ENCODE measurements around the gene SEPSECS. TPM values are rescaled to one million over a fixed set of nuclear protein-coding genes. Genes with fewer than 3 reads are reported as not detected.
A peak's percentile ranks its signal among the peaks of the same experiment; 100 is the strongest.

SEPSECS gene
- total RNA-seq, 1 donor from 2014 or later = 11.7 TPM

DNA sequence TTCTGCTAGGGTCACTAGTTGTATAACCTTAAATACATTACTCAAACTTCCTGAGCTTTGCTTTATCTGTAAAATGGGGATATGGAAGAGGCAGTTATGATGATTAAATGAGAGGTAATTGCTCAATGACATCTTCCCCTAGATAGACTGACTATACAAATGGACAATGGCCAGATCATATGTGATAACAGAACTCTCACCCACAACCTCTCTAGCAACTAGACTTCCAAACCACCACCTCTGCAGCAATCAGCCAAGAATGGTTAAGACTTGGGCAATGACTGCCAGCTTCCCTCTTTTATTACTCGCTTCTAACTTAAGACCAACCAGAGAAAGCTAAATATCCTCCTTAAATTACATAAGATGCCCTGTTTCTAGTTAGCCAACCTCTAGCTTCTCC, 2.9 kb upstream of the SEPSECS start:
- Mint-ChIP-seq H3K4me1 (ENCODE audit: low read depth, unreplicated experiment) (peaks cover 2% of the 10 kb centered on the region), H3K9me3 (ENCODE audit: unreplicated experiment) (peaks cover 4% of the 10 kb centered on the region), H3K27ac (ENCODE audit: unreplicated experiment) (no peak overlapping the region), H3K27me3 (ENCODE audit: unreplicated experiment) (peaks cover 5% of the 10 kb centered on the region), H3K36me3 (ENCODE audit: unreplicated experiment) (no peaks in the 10 kb centered on the region), H3K4me3 (ENCODE audit: unreplicated experiment) (no peak overlapping the region)
- no peak for DNase-seq
- no peak for TF ChIP-seq CTCF (IDR thresholded peaks at IDR 0.05; ENCODE audit: partially characterized antibody, unreplicated experiment)

- Mint-ChIP-seq H3K4me3 (ENCODE audit: unreplicated experiment) (no peak overlapping the region), H3K27me3 (ENCODE audit: unreplicated experiment) (peaks cover 5% of the 10 kb centered on the region), H3K4me1 (ENCODE audit: low read depth, unreplicated experiment) (peaks cover 2% of the 10 kb centered on the region), H3K9me3 (ENCODE audit: unreplicated experiment) (peaks cover 4% of the 10 kb centered on the region), H3K36me3 (ENCODE audit: unreplicated experiment) (no peaks in the 10 kb centered on the region), H3K27ac (ENCODE audit: unreplicated experiment) (no peak overlapping the region)
- no peak for TF ChIP-seq CTCF (IDR thresholded peaks at IDR 0.05; ENCODE audit: partially characterized antibody, unreplicated experiment)
- no peak for DNase-seq
These were observed 2.3 kb upstream of the SEPSECS start for GRCh38 chr4:25162566-25162965.

- no peak for TF ChIP-seq CTCF (IDR thresholded peaks at IDR 0.05; ENCODE audit: partially characterized antibody, unreplicated experiment)
- Mint-ChIP-seq H3K27ac (ENCODE audit: unreplicated experiment) (peak overlapping the region; percentile 19), H3K4me3 (ENCODE audit: unreplicated experiment) (peak overlapping the region; percentile 91), H3K36me3 (ENCODE audit: unreplicated experiment) (no peaks in the 10 kb centered on the region), H3K4me1 (ENCODE audit: low read depth, unreplicated experiment) (peaks cover 2% of the 10 kb centered on the region), H3K27me3 (ENCODE audit: unreplicated experiment) (peaks cover 5% of the 10 kb centered on the region), H3K9me3 (ENCODE audit: unreplicated experiment) (peaks cover 4% of the 10 kb centered on the region)
- no peak for DNase-seq
These were observed 1.3 kb upstream of the SEPSECS start for GRCh38 chr4:25161593-25161950.

DNA sequence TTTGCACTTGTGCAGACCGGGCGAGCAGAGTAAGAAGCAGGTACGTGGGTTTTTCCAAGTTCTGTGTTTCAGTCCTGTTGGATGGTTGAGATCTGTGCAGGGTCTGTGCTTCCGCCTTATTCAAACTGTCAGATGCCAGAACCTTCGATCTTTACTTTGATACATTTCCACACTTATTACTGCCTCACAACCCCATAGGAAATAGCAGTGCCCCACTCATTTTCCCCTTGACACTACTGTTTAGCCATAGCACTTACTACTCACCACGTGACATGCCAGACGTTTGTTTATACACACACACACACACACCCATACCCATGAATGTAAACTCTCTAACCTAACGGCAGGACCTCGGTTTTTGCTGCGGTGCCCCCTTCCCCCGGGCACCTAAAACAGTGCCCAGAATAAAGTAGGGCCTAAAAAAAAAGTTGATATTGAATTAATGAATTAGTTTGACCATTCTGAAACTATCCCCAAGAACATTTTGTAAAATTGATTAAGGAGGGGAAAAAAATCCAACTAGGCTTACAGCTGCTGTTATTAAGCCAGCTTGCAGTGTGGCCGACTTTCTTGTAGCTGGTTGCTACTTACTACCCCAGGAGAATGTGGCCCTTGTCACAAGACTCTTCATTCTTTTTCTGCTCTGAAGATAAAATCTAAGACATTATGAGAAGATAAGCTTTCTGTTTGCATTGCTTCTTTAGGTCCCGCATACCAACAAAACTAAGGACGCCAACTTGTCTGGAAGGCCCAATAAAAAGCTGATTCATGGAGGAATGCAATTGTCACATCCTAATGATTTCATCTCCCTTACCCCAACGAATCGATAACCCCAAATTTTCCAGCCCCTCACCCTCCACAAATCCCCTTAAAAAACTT, 704 bp upstream of the SEPSECS start:
- peaks cover 5% of the 10 kb centered on the region for H3K27me3 Mint-ChIP-seq (ENCODE audit: unreplicated experiment)
- peaks cover 4% of the 10 kb centered on the region for H3K9me3 Mint-ChIP-seq (ENCODE audit: unreplicated experiment)
- H3K27ac Mint-ChIP-seq (ENCODE audit: unreplicated experiment) = peak overlapping the region; percentile 19
- H3K36me3 Mint-ChIP-seq (ENCODE audit: unreplicated experiment) = no peaks in the 10 kb centered on the region
- H3K4me3 Mint-ChIP-seq (ENCODE audit: unreplicated experiment) = peak overlapping the region; percentile 91
- TF ChIP-seq CTCF (IDR thresholded peaks at IDR 0.05; ENCODE audit: partially characterized antibody, unreplicated experiment) = no peak
- no peak for DNase-seq
- peaks cover 2% of the 10 kb centered on the region for H3K4me1 Mint-ChIP-seq (ENCODE audit: low read depth, unreplicated experiment)

DNA sequence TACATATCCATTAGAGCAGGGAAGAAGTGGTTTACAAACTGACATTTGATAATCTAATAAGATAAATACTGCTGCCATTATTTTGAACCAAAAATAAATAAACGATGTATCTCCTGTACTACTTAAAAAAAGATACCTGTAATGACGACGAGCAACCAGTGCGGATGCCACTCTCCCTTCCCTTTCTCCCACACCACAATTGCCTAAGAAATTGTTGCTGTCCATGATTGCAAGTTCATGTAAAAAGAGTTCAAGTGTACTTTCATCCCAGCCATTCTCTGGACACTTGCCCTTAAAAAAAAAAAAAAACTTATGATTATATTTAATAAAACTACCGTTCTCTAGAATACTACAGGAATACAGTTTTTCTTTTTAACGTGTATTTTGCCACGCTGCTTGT, 1.4 kb downstream of the SEPSECS start:
- Mint-ChIP-seq H3K4me3 (ENCODE audit: unreplicated experiment) (peak overlapping the region; percentile 91), H3K4me1 (ENCODE audit: low read depth, unreplicated experiment) (peaks cover 2% of the 10 kb centered on the region), H3K27ac (ENCODE audit: unreplicated experiment) (no peak overlapping the region), H3K27me3 (ENCODE audit: unreplicated experiment) (peaks cover 5% of the 10 kb centered on the region), H3K9me3 (ENCODE audit: unreplicated experiment) (peaks cover 4% of the 10 kb centered on the region), H3K36me3 (ENCODE audit: unreplicated experiment) (no peaks in the 10 kb centered on the region)
- TF ChIP-seq CTCF (IDR thresholded peaks at IDR 0.05; ENCODE audit: partially characterized antibody, unreplicated experiment) = no peak
- DNase-seq = no peak

Data from glutamatergic neuron (in vitro differentiated cells).